DOHH2 (cell line): ENCODE results near the gene ATP10A.

Experiments used
- H3F3A ChIP-seq: fragments of 200-600 bp; sonication (generic), shearing (Covaris generic); 2 replicates; pipeline ENCODE4 v1.6.0; 2016; ENCODE audit warnings: antibody characterized with exemption, mild to moderate bottlenecking; ENCODE audit not compliant: control insufficient read depth, insufficient read depth
- H3K27ac ChIP-seq: fragments of 200-600 bp; sonication (generic); 2 replicates; pipeline ENCODE4 v1.5.1; 2014; ENCODE audit warnings: low read depth, mild to moderate bottlenecking, low read length, moderate library complexity
- H3K27me3 ChIP-seq: fragments of 200-600 bp; sonication (generic); 2 replicates; pipeline ENCODE4 v1.6.1; 2014; ENCODE audit warnings: mild to moderate bottlenecking, low read length, mixed read lengths; ENCODE audit not compliant: control insufficient read depth
- H3K36me3 ChIP-seq: fragments of 200-600 bp; sonication (generic); 2 replicates; pipeline ENCODE4 v1.6.1; 2014; ENCODE audit warnings: mild to moderate bottlenecking, low read length, moderate library complexity, mixed read lengths; ENCODE audit not compliant: control insufficient read depth
- H3K4me1 ChIP-seq: fragments of 200-600 bp; sonication (generic); 2 replicates; pipeline ENCODE4 v1.6.1; 2014; ENCODE audit warnings: mild to moderate bottlenecking, low read length, mixed read lengths; ENCODE audit not compliant: control insufficient read depth
- H3K4me2 ChIP-seq: fragments of 200-600 bp; sonication (generic); 2 replicates; pipeline ENCODE4 v1.6.0; 2014; ENCODE audit warnings: mild to moderate bottlenecking, low read length, moderate library complexity
- H3K4me3 ChIP-seq: fragments of 200-600 bp; sonication (generic); 2 replicates; pipeline ENCODE4 v1.5.1; 2014; ENCODE audit warnings: mild to moderate bottlenecking, low read length, mixed read lengths
- H3K79me2 ChIP-seq: fragments of 200-600 bp; sonication (generic); 2 replicates; pipeline ENCODE4 v1.6.1; 2014; ENCODE audit warnings: mild to moderate bottlenecking, low read length, mixed read lengths; ENCODE audit not compliant: control insufficient read depth
- H3K9me2 ChIP-seq: fragments of 200-600 bp; sonication (generic); replicated peaks from 2 replicates; pipeline ENCODE4 v1.6.1; 2014; ENCODE audit warnings: mild to moderate bottlenecking, low read length, mixed read lengths; ENCODE audit not compliant: control insufficient read depth
- H3K9me3 ChIP-seq: fragments of 200-600 bp; sonication (generic); 2 replicates; pipeline ENCODE4 v1.6.1; 2014; ENCODE audit warnings: antibody characterized with exemption, low read length, mixed read lengths; ENCODE audit not compliant: control insufficient read depth, insufficient read depth
- H4K20me1 ChIP-seq: fragments of 200-600 bp; sonication (generic); 2 replicates; pipeline ENCODE4 v1.6.0; 2014; ENCODE audit warnings: low read depth, mild to moderate bottlenecking, antibody characterized with exemption, low read length, moderate library complexity; ENCODE audit not compliant: control insufficient read depth, insufficient read depth
- CTCF ChIP-seq: fragments of 200-600 bp; sonication (generic); IDR thresholded peaks from one replicate; pipeline ENCODE4 v1.5.1; 2014; ENCODE audit warnings: antibody characterized with exemption, mild to moderate bottlenecking, low read depth, low read length; ENCODE audit not compliant: poor library complexity, severe bottlenecking
- EZH2phosphoT487 ChIP-seq: fragments of 200-600 bp; sonication (generic); IDR thresholded peaks from 2 replicates; pipeline ENCODE4 v1.6.1; 2017; ENCODE audit warnings: borderline replicate concordance, mild to moderate bottlenecking, antibody characterized with exemption, low read length, moderate library complexity, mixed read lengths

The ATP10A gene

GRCh38 chr15:25694239-25694584 is 168.9 kb downstream of the ATP10A start:
- H3K9me2 ChIP-seq: no peaks in the 10 kb centered on the region
- no peaks in the 10 kb centered on the region for H4K20me1 ChIP-seq
- H3K36me3 ChIP-seq: no peaks in the 10 kb centered on the region
- H3F3A ChIP-seq: no peaks in the 10 kb centered on the region
- no peaks in the 10 kb centered on the region for H3K27me3 ChIP-seq
- H3K27ac ChIP-seq: no peak overlapping the region
- H3K4me2 ChIP-seq: no peak overlapping the region
- H3K4me1 ChIP-seq: no peaks in the 10 kb centered on the region
- no peak overlapping the region for H3K4me3 ChIP-seq
- peaks cover 30% of the 10 kb centered on the region; the same call in 1 of the 2 replicates for H3K9me3 ChIP-seq
- H3K79me2 ChIP-seq: no peaks in the 10 kb centered on the region
- no peak for TF ChIP-seq EZH2phosphoT487
- TF ChIP-seq CTCF: no peak

GRCh38 chr15:25693321-25694238 is 169.5 kb downstream of the ATP10A start:
- H3K36me3 ChIP-seq: no peaks in the 10 kb centered on the region
- H3F3A ChIP-seq: no peaks in the 10 kb centered on the region
- H3K9me3 ChIP-seq: peaks cover 30% of the 10 kb centered on the region; the same call in 1 of the 2 replicates
- no peaks in the 10 kb centered on the region for H3K9me2 ChIP-seq
- no peaks in the 10 kb centered on the region for H3K4me1 ChIP-seq
- no peaks in the 10 kb centered on the region for H4K20me1 ChIP-seq
- no peak overlapping the region for H3K27ac ChIP-seq
- no peaks in the 10 kb centered on the region for H3K79me2 ChIP-seq
- no peak overlapping the region for H3K4me3 ChIP-seq
- no peak overlapping the region for H3K4me2 ChIP-seq
- H3K27me3 ChIP-seq: no peaks in the 10 kb centered on the region
- TF ChIP-seq EZH2phosphoT487 (no peak), CTCF (peak; percentile 27)

- no peaks in the 10 kb centered on the region for H3K9me2 ChIP-seq
These were observed 171.3 kb downstream of the ATP10A start for GRCh38 chr15:25691544-25692430.

More at GRCh38 chr15:25691544-25692430, 171.3 kb downstream of the ATP10A start:
- Histone ChIP-seq H3K4me2 (no peak overlapping the region), H3K27ac (no peak overlapping the region), H3F3A (no peaks in the 10 kb centered on the region), H3K4me1 (no peaks in the 10 kb centered on the region), H4K20me1 (no peaks in the 10 kb centered on the region), H3K27me3 (no peaks in the 10 kb centered on the region), H3K79me2 (no peaks in the 10 kb centered on the region), H3K36me3 (no peaks in the 10 kb centered on the region), H3K9me3 (peaks cover 32% of the 10 kb centered on the region; the same call in 1 of the 2 replicates), H3K4me3 (no peak overlapping the region)
- no peak for TF ChIP-seq EZH2phosphoT487
- no peak for TF ChIP-seq CTCF
